Bronchial epithelial cell (primary cell): ENCODE data around the gene PIEZO2. TPM values are rescaled to one million over a fixed set of nuclear protein-coding genes. Genes with fewer than 3 reads are reported as not detected.
"Not testable (repeated sequence)": the region's sequence is repeated elsewhere in the genome, so short reads cannot be mapped to it uniquely, and the experiment has no call there.

Source experiments
- DNase-seq: peaks from one replicate; pipeline ENCODE4 v3.0.0-alpha.2; 2010; ENCODE audit warnings: low read depth
- FAIRE-seq: peaks from 2 replicates; lab custom pipeline; 2011; peaks lifted over from hg19 to GRCh38; lab: Jason Lieb, UNC
- H3K27me3 ChIP-seq: 2 replicates; pipeline ENCODE4 v1.5.1; 2011; ENCODE audit warnings: low read length; ENCODE audit not compliant: control insufficient read depth, insufficient read depth
- H3K36me3 ChIP-seq: 2 replicates; pipeline ENCODE4 v1.5.1; 2011; ENCODE audit warnings: low read length; ENCODE audit not compliant: control insufficient read depth, insufficient read depth
- H3K4me3 ChIP-seq: 2 replicates; pipeline ENCODE4 v1.5.1; 2011; ENCODE audit warnings: mild to moderate bottlenecking, low read depth, low read length, control low read depth
- CTCF ChIP-seq: IDR thresholded peaks from 2 replicates; pipeline ENCODE4 v1.5.1; 2011; ENCODE audit warnings: mild to moderate bottlenecking, moderate library complexity, low read length, control low read depth, inconsistent platforms; ENCODE audit not compliant: insufficient read depth, severe bottlenecking
- total RNA-seq: library from RNA; depleted of rRNA; stranded (reverse); fragments of >200 nt; gene quantifications from 2 replicates; pipeline ENCODE4 v1.2.1, GENCODE V29; 2014

The PIEZO2 gene
- total RNA-seq, 1 donor from 2014 or later = 1.3 TPM

DNA sequence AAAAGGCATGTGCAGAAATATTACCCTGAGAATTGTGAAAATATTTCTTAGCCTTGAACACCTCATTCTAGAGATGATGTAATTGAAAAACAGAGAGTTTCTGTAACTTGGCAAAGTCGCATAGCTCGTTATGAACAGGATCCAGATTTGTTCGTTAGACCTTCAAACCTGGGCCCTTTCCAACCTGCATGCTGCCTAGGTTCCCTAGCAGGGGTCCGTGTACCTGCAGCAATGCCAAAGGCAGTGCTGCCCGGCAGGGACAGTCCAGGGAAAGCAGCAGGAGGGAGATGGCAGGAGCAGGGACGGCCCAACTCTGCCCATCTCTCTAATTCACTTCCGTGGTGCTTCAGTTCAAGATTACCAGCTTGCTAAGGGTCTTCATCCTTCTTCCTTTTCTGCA is 12.0 kb downstream of the PIEZO2 start:
- H3K27me3 ChIP-seq = no peaks in the 10 kb centered on the region

DNA sequence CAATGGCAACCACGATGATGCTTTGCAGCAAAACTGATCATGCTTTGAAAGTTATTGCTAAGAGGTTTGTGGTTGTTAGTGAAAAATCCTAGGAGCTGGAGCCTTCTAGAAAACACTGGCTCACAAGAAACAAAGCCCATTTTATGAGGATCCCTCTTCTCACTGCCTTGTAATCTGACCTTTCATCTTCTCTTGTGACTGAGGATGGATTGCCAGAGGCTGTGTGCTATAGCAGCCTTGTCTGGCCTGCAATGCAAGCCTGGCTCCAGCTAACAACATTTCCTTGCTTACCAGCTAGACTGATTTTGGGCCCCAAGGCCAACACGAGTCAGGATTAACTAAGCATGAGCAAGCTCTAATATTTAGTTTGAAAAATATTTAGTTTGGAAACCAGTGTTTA is 13.1 kb downstream of the PIEZO2 start:
- no peak for DNase-seq
- H3K27me3 ChIP-seq = no peaks in the 10 kb centered on the region
- no peak for TF ChIP-seq CTCF

More for the DNA sequence above, 12.0 kb downstream of the PIEZO2 start:
- no peak for DNase-seq
- FAIRE-seq = no peak
- TF ChIP-seq CTCF = no peak
- H3K4me3 ChIP-seq = no peak overlapping the region
- no peaks in the 10 kb centered on the region for H3K36me3 ChIP-seq

GRCh38 chr18:11134940-11135339 is 14.4 kb downstream of the PIEZO2 start:
- no peak for DNase-seq
- no peaks in the 10 kb centered on the region for H3K36me3 ChIP-seq
- H3K4me3 ChIP-seq = no peak overlapping the region
- no peak for TF ChIP-seq CTCF
- no peak for FAIRE-seq
- H3K27me3 ChIP-seq = no peaks in the 10 kb centered on the region

More for the DNA sequence above, 13.1 kb downstream of the PIEZO2 start:
- Histone ChIP-seq H3K4me3 (no peak overlapping the region), H3K36me3 (no peaks in the 10 kb centered on the region)
- FAIRE-seq = no peak

- FAIRE-seq, H3K27me3 ChIP-seq, H3K4me3 ChIP-seq, H3K36me3 ChIP-seq, DNase-seq: not testable (repeated sequence)
These were observed 20.3 kb downstream of the PIEZO2 start for GRCh38 chr18:11129059-11129458.

DNA sequence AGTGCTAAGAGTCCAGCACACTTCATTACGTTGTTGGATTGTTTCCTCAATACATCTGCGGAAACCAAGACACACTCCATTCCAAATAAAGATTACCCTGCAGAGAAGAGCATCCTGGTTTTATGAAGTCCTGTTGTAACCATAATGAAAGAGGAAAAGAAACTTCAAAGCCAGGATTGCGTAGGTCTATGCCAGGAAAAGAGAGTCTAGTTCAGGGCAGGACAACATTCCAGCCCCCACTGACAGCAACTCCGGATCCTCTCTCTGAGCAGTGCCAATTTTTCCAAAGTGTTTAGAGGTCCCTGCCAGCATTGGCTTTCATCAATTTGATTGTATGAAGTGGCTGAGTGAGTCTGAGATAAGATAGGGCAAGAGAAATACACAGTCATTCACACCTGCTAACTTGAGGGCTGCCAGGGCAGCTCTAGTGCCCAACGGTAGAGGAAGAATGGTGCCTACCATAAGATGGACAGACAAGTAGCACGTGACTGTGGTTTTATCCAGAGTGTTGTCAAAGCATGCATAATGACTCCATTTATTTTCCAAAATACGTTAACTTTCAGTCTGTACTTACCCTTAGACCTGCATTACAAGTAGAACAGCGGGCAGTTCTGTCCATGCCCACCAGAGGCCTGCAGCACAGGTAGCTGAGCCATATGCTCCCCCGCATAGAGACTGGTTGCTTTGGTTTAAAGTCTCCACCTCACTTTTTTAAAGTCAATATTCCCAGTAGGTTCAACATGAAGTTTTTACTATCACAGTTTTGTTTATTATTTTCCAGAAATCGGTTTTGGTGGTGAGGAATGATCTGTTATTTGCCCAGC is 23.7 kb downstream of the PIEZO2 start:
- Histone ChIP-seq H3K4me3 (no peak overlapping the region), H3K36me3 (no peaks in the 10 kb centered on the region), H3K27me3 (no peaks in the 10 kb centered on the region)
- no peak for TF ChIP-seq CTCF
- FAIRE-seq (no peak), DNase-seq (no peak)

- Histone ChIP-seq H3K27me3 (no peaks in the 10 kb centered on the region), H3K36me3 (no peaks in the 10 kb centered on the region), H3K4me3 (no peak overlapping the region)
- no peak for TF ChIP-seq CTCF
- DNase-seq (no peak), FAIRE-seq (no peak)
These were observed 25.3 kb downstream of the PIEZO2 start for GRCh38 chr18:11124054-11124453.
